Uterus (tissue), 4 donors: Measurements from ENCODE around the gene GJA5. TPM values are rescaled to one million over a fixed set of nuclear protein-coding genes. Genes with fewer than 3 reads are reported as not detected.
A peak's percentile ranks its signal among the peaks of the same experiment; 100 is the strongest.

ENCODE experiments used
- DNase-seq, 2 donors: peaks; one replicate each; pipeline ENCODE4 v3.0.0-alpha.2; 2019 to 2020
- H3K27ac ChIP-seq, 2 donors: fragments of 200-600 bp; sonication (generic); 1 replicate in 1 of 2; 2 replicates in 1 of 2; pipeline ENCODE4 v1.5.1; 2016 to 2018
- H3K27me3 ChIP-seq, 2 donors: fragments of 200-600 bp; sonication (generic); one replicate each; pipeline ENCODE4 v1.5.1; 2018 to 2019; ENCODE audit warnings: control low read depth in 1 of 2
- H3K36me3 ChIP-seq, 2 donors: fragments of 200-600 bp; sonication (generic); one replicate each; pipeline ENCODE4 v1.5.1; 2019; ENCODE audit warnings: control low read depth in 1 of 2
- H3K4me1 ChIP-seq, 2 donors: fragments of 200-600 bp; sonication (generic); one replicate each; pipeline ENCODE4 v1.5.1; 2018 to 2019; ENCODE audit warnings: control low read depth in 1 of 2
- H3K4me3 ChIP-seq, 2 donors: fragments of 200-600 bp; sonication (generic); 1 replicate in 1 of 2; 2 replicates in 1 of 2; pipeline ENCODE4 v1.5.1; 2018 to 2019; ENCODE audit warnings: mild to moderate bottlenecking in 1 of 2
- H3K9me3 ChIP-seq, 2 donors: fragments of 200-600 bp; sonication (generic); one replicate each; pipeline ENCODE4 v1.5.1; 2019; ENCODE audit warnings: control low read depth in 1 of 2
- POLR2A ChIP-seq, 2 donors: fragments of 450-650 bp; IDR thresholded peaks; one replicate each; pipeline ENCODE4 v1.6.1; 2016; ENCODE audit warnings: antibody characterized with exemption in 2 of 2, mild to moderate bottlenecking in 1 of 2, moderate library complexity in 1 of 2
- intact Hi-C: fragments of 100-400 bp; cut with DNase I; formaldehyde crosslinking; loops from one replicate; pipeline ENCODE4 v1.15.1; 2023; ENCODE audit warnings: low total_unique reads
- total RNA-seq, 4 donors: library from RNA; depleted of rRNA in 3 of 4; stranded (reverse); fragments of >200 nt in 3 of 4; gene quantifications; one replicate each; pipeline versions ENCODE4 v1.1.0 to v1.2.4, GENCODE V29; 2014 to 2023
- TF ChIP-seq, protein P1 (sequence below), 4 experiments: fragments of 200-600 bp in 2 of 4; fragments of 450-650 bp in 2 of 4; sonication (generic) in 2 of 4; IDR thresholded peaks; one replicate each; pipeline ENCODE4 v1.5.1; 2016 to 2019; ENCODE audit warnings: antibody characterized with exemption in 4 of 4, mild to moderate bottlenecking in 2 of 4, moderate library complexity in 1 of 4
- donor health status: DM: yes; HTN: yes; CAD: no.

The GJA5 gene
- total RNA-seq, 4 donors from 2014 or later: 10.0 to 24.5 (median 15.1) TPM

GRCh38 chr1:147723691-147724323 is 36.6 kb downstream of the GJA5 start:
- Histone ChIP-seq H3K4me1 (no peaks in the 10 kb centered on the region), H3K27ac (no peak overlapping the region), H3K27me3 (no peaks in the 10 kb centered on the region), H3K4me3 (no peak overlapping the region), H3K36me3 (no peaks in the 10 kb centered on the region), H3K9me3 (no peaks in the 10 kb centered on the region)
- DNase-seq: peak; percentile 29 to 41
- intact Hi-C loops: loop anchor here (5.0 kb wide), 1 partner anchor 168 kb away; no protein-coding TSS in a partner anchor
- TF ChIP-seq, protein P1, sequence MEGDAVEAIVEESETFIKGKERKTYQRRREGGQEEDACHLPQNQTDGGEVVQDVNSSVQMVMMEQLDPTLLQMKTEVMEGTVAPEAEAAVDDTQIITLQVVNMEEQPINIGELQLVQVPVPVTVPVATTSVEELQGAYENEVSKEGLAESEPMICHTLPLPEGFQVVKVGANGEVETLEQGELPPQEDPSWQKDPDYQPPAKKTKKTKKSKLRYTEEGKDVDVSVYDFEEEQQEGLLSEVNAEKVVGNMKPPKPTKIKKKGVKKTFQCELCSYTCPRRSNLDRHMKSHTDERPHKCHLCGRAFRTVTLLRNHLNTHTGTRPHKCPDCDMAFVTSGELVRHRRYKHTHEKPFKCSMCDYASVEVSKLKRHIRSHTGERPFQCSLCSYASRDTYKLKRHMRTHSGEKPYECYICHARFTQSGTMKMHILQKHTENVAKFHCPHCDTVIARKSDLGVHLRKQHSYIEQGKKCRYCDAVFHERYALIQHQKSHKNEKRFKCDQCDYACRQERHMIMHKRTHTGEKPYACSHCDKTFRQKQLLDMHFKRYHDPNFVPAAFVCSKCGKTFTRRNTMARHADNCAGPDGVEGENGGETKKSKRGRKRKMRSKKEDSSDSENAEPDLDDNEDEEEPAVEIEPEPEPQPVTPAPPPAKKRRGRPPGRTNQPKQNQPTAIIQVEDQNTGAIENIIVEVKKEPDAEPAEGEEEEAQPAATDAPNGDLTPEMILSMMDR (IDR thresholded peaks at IDR 0.05): peak; percentile 54 to 65 (median 60)
- TF ChIP-seq POLR2A (IDR thresholded peaks at IDR 0.05): no peak

- H3K4me1 ChIP-seq: no peaks in the 10 kb centered on the region
- no peak for DNase-seq
- TF ChIP-seq POLR2A (IDR thresholded peaks at IDR 0.05): no peak
- TF ChIP-seq, protein P1 (IDR thresholded peaks at IDR 0.05): no peak
- H3K9me3 ChIP-seq: no peaks in the 10 kb centered on the region
- no peak overlapping the region for H3K4me3 ChIP-seq
- H3K36me3 ChIP-seq: no peaks in the 10 kb centered on the region
- no peak overlapping the region for H3K27ac ChIP-seq
- H3K27me3 ChIP-seq: no peaks in the 10 kb centered on the region
- intact Hi-C loops: loop anchor here (5.0 kb wide), 1 partner anchor 170 kb away; no protein-coding TSS in a partner anchor
Observed at GRCh38 chr1:147722124-147722523, 38.3 kb downstream of the GJA5 start.

GRCh38 chr1:147721716-147722115 is 38.7 kb downstream of the GJA5 start:
- no peaks in the 10 kb centered on the region for H3K27me3 ChIP-seq
- no peaks in the 10 kb centered on the region for H3K36me3 ChIP-seq
- no peak overlapping the region for H3K4me3 ChIP-seq
- TF ChIP-seq, protein P1 (IDR thresholded peaks at IDR 0.05): no peak
- no peak for TF ChIP-seq POLR2A (IDR thresholded peaks at IDR 0.05)
- no peaks in the 10 kb centered on the region for H3K9me3 ChIP-seq
- intact Hi-C loops: loop anchor here (5.0 kb wide), 1 partner anchor 171 kb away; no protein-coding TSS in a partner anchor
- H3K27ac ChIP-seq: no peak overlapping the region
- DNase-seq: no peak
- H3K4me1 ChIP-seq: no peaks in the 10 kb centered on the region

- TF ChIP-seq, protein P1 (IDR thresholded peaks at IDR 0.05): no peak
- no peak for TF ChIP-seq POLR2A (IDR thresholded peaks at IDR 0.05)
- no peak for DNase-seq
- Histone ChIP-seq H3K9me3 (no peaks in the 10 kb centered on the region), H3K27ac (no peak overlapping the region), H3K4me3 (no peak overlapping the region), H3K4me1 (no peaks in the 10 kb centered on the region), H3K27me3 (no peaks in the 10 kb centered on the region), H3K36me3 (no peaks in the 10 kb centered on the region)
- intact Hi-C loops: loop anchor here (5.0 kb wide), 1 partner anchor 172 kb away; no protein-coding TSS in a partner anchor
Observed at GRCh38 chr1:147720557-147720956, 39.8 kb downstream of the GJA5 start.

DNA sequence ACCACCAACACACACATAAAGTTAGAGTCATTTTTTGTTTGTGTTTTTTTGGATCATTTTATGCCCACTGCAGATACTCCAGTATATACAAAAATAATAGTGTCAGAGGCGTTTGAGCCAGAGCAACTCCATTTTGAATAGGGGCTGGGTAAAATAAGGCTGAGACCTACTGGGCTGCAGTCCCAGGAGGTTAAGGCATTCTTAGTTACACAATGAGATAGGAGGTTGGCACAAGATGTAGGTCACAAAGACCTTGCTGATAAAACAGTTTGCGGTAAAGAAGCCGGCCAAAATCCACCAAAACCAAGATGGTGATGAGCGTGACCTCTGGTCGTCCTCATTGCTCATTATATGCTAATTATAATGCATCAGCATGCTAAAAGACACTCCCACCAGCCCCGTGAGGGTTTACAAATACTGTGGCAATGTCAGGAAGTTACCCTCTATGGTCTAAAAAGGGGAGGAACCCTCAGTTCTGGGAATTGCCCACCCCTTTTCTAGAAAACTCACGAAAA is 40.6 kb downstream of the GJA5 start:
- intact Hi-C loops: loop anchor here (5.0 kb wide), 1 partner anchor 173 kb away; no protein-coding TSS in a partner anchor
- no peak overlapping the region for H3K27ac ChIP-seq
- no peak for TF ChIP-seq POLR2A (IDR thresholded peaks at IDR 0.05)
- TF ChIP-seq, protein P1 (IDR thresholded peaks at IDR 0.05): no peak
- no peaks in the 10 kb centered on the region for H3K4me1 ChIP-seq
- no peaks in the 10 kb centered on the region for H3K27me3 ChIP-seq
- no peaks in the 10 kb centered on the region for H3K36me3 ChIP-seq
- DNase-seq: no peak
- no peak overlapping the region for H3K4me3 ChIP-seq
- no peaks in the 10 kb centered on the region for H3K9me3 ChIP-seq
